Gastrocnemius medialis (tissue), 4 donors: Measurements from ENCODE around the gene FOXG1. TPM values are rescaled to one million over a fixed set of nuclear protein-coding genes. Genes with fewer than 3 reads are reported as not detected.

Experiments
- ATAC-seq, 2 donors: fragments of 150-250 bp; one replicate each; pipeline ENCODE4 v1.9.1; 2016
- DNase-seq, 2 donors: peaks; one replicate each; pipeline ENCODE4 v3.0.0-alpha.2; 2019
- H3K27ac ChIP-seq, 4 donors: fragments of 200-600 bp; sonication (generic); 1 replicate in 1 of 4; 2 replicates in 3 of 4; pipeline ENCODE4 v1.5.1; 2016 to 2018; ENCODE audit warnings: mild to moderate bottlenecking in 2 of 4, moderate library complexity in 1 of 4
- H3K27me3 ChIP-seq, 3 donors: fragments of 200-600 bp; sonication (generic) in 2 of 3; 1 replicate in 1 of 3; 2 replicates in 2 of 3; pipeline versions ENCODE4 v1.5.1 to v1.6.0; 2016 to 2019; ENCODE audit warnings: mild to moderate bottlenecking in 1 of 3, moderate library complexity in 1 of 3
- H3K36me3 ChIP-seq, 2 donors: fragments of 200-600 bp; sonication (generic) in 1 of 2; one replicate each; pipeline ENCODE4 v1.5.1; 2017 to 2018
- H3K4me1 ChIP-seq, 2 donors: fragments of 200-600 bp; sonication (generic) in 1 of 2; one replicate each; pipeline ENCODE4 v1.5.1; 2016 to 2017; ENCODE audit warnings: mild to moderate bottlenecking in 2 of 2
- H3K4me3 ChIP-seq, 4 donors: fragments of 200-600 bp; sonication (generic) in 3 of 4; 1 replicate in 1 of 4; 2 replicates in 3 of 4; pipeline ENCODE4 v1.5.1; 2016 to 2019; ENCODE audit warnings: mild to moderate bottlenecking in 2 of 4
- H3K9me3 ChIP-seq, 3 donors: fragments of 200-600 bp; sonication (generic) in 2 of 3; 1 replicate in 1 of 3; 2 replicates in 2 of 3; pipeline ENCODE4 v1.5.1; 2016 to 2019
- POLR2A ChIP-seq, 2 donors: fragments of 450-650 bp; IDR thresholded peaks; one replicate each; pipeline ENCODE4 v1.6.1; 2017; ENCODE audit warnings: antibody characterized with exemption in 2 of 2, mild to moderate bottlenecking in 2 of 2, moderate library complexity in 2 of 2
- in situ Hi-C, 4 donors: fragments of 200-750 bp; cut with MboI; loops; one replicate each; pipeline versions ENCODE4 v1.15.0 to v1.8.0; 2017; ENCODE audit warnings: low sequenced_read_pairs in 4 of 4
- intact Hi-C: fragments of 100-400 bp; cut with DNase I; formaldehyde crosslinking; loops from one replicate; pipeline ENCODE4 v1.15.1; 2023; ENCODE audit warnings: low total_unique reads
- total RNA-seq, 4 donors: library from RNA; depleted of rRNA; stranded (reverse); fragments of >200 nt; gene quantifications; one replicate each; pipeline versions ENCODE4 v1.1.0 to v1.2.3, GENCODE V29; 2016
- TF ChIP-seq, protein P1 (sequence below), 5 experiments: fragments of 450-650 bp in 3 of 5; fragments of 200-600 bp in 2 of 5; sonication (generic) in 2 of 5; IDR thresholded peaks in 4 of 5; conservative IDR thresholded peaks in 1 of 5; 1 replicate in 4 of 5; 2 replicates in 1 of 5; pipeline ENCODE4 v1.5.1; 2016 to 2019; ENCODE audit warnings: antibody characterized with exemption in 5 of 5, mild to moderate bottlenecking in 3 of 5, moderate library complexity in 3 of 5

Gene FOXG1
- total RNA-seq, 4 donors from 2014 or later = not detected

DNA sequence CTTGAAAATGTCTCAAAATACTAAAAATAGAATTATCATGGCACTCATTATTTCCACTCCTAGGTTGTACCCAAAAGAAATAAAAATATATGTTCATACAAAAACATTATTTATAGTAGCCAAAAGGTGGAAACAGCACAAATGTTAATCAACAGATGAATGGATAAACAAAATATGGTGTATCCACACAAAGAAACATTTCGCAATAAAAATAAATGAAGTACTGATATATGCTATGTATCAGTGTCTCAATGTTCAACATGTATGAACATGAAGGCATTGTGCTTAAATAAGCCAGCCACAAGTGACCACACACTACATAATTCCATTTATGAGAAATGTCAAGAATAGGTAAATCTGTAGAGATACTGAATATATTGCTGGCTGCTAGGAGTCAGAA, 40.9 kb downstream of the FOXG1 start:
- Histone ChIP-seq H3K36me3 (no peaks in the 10 kb centered on the region), H3K27ac (no peak overlapping the region), H3K4me1 (no peaks in the 10 kb centered on the region), H3K27me3 (no peaks in the 10 kb centered on the region), H3K4me3 (no peak overlapping the region), H3K9me3 (no peaks in the 10 kb centered on the region)
- TF ChIP-seq, protein P1, sequence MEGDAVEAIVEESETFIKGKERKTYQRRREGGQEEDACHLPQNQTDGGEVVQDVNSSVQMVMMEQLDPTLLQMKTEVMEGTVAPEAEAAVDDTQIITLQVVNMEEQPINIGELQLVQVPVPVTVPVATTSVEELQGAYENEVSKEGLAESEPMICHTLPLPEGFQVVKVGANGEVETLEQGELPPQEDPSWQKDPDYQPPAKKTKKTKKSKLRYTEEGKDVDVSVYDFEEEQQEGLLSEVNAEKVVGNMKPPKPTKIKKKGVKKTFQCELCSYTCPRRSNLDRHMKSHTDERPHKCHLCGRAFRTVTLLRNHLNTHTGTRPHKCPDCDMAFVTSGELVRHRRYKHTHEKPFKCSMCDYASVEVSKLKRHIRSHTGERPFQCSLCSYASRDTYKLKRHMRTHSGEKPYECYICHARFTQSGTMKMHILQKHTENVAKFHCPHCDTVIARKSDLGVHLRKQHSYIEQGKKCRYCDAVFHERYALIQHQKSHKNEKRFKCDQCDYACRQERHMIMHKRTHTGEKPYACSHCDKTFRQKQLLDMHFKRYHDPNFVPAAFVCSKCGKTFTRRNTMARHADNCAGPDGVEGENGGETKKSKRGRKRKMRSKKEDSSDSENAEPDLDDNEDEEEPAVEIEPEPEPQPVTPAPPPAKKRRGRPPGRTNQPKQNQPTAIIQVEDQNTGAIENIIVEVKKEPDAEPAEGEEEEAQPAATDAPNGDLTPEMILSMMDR (IDR thresholded peaks at IDR 0.05 in 4 of 5, conservative IDR thresholded peaks at IDR 0.05 in 1 of 5) = no peak
- no peak for TF ChIP-seq POLR2A (IDR thresholded peaks at IDR 0.05)
- in situ Hi-C loops = no loop called here
- intact Hi-C loops = no loop called here
- ATAC-seq = no peak
- DNase-seq = no peak

DNA sequence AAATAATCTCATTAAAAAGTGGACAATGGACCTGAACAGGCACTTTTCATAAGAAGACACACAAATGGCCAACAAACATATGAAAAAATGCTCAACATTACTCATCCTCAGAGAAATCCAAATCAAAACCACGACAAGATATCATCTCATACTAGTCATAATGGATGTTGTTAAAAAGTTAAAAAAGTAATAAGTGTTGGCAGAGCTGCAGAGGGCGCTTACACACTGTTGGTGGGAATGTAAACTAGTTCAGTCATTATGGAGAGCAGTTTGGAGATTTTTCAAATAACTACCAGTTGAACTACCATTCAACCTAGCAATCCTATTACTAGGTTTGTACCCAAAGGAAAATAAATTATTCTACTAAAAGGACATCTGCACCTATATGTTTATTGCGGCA, 47.2 kb downstream of the FOXG1 start:
- no peak overlapping the region for H3K27ac ChIP-seq
- intact Hi-C loops (no loop called here), in situ Hi-C loops (no loop called here)
- no peaks in the 10 kb centered on the region for H3K9me3 ChIP-seq
- no peaks in the 10 kb centered on the region for H3K4me1 ChIP-seq
- no peaks in the 10 kb centered on the region for H3K36me3 ChIP-seq
- no peaks in the 10 kb centered on the region for H3K27me3 ChIP-seq
- ATAC-seq (no peak), DNase-seq (no peak)
- no peak for TF ChIP-seq POLR2A (IDR thresholded peaks at IDR 0.05)
- TF ChIP-seq, protein P1 (IDR thresholded peaks at IDR 0.05 in 4 of 5, conservative IDR thresholded peaks at IDR 0.05 in 1 of 5) = no peak
- no peak overlapping the region for H3K4me3 ChIP-seq
